GM12872 (cell line): ENCODE measurements around the gene HAUS1.

Experiments
- CTCF ChIP-seq: IDR thresholded peaks from 3 replicates; pipeline ENCODE4 v1.5.1; 2011; ENCODE audit warnings: low read depth, mild to moderate bottlenecking, low read length, moderate library complexity; ENCODE audit not compliant: insufficient read depth

HAUS1 gene

GRCh38 chr18:46067438-46068007 is 36.7 kb upstream of the HAUS1 start:
- no peak for TF ChIP-seq CTCF

GRCh38 chr18:46068763-46069162 is 35.4 kb upstream of the HAUS1 start:
- TF ChIP-seq CTCF, result no peak

GRCh38 chr18:46069524-46069923 is 34.7 kb upstream of the HAUS1 start:
- TF ChIP-seq CTCF, result no peak

GRCh38 chr18:46070232-46070631 is 34.0 kb upstream of the HAUS1 start:
- TF ChIP-seq CTCF, result no peak

GRCh38 chr18:46070815-46071652 is 33.2 kb upstream of the HAUS1 start:
- no peak for TF ChIP-seq CTCF

GRCh38 chr18:46071653-46072375 is 32.4 kb upstream of the HAUS1 start, which contains the start of gene PSTPIP2:
Gene PSTPIP2 (minus strand): TSS chr18:46072260. CDS start chr18:46072188, 72 bp downstream.
- no peak for TF ChIP-seq CTCF

- no peak for TF ChIP-seq CTCF
Measured at GRCh38 chr18:46072376-46072867, 31.8 kb upstream of the HAUS1 start.
